A549 (cell line): ENCODE measurements around the gene ACTR10. TPM values are rescaled to one million over a fixed set of nuclear protein-coding genes. Genes with fewer than 3 reads are reported as not detected.
A peak's percentile ranks its signal among the peaks of the same experiment; 100 is the strongest.

ENCODE experiments used
- ATAC-seq, 2 experiments: fragments of 200-7000 bp in 1 of 2; fragments of >200 bp in 1 of 2; cut with Nextera tagmentation in 1 of 2; cut with Tn5 transposase in 1 of 2; 3 replicates each; pipeline versions ENCODE4 v1.8.0 to v1.9.1; 2018 to 2020; ENCODE audit warnings: mild to moderate bottlenecking in 1 of 2, moderate library complexity in 1 of 2
- CTCF ChIA-PET: fragments of 300-600 bp; sonication (Branson Sonifier 250); formaldehyde crosslinking; extraction: SDS; loops from one replicate; lab custom pipeline; 2021; ENCODE audit warnings: antibody characterized with exemption, inconsistent platforms; lab: Yijun Ruan, JAX
- POLR2A ChIA-PET: fragments of 350-600 bp; formaldehyde crosslinking; extraction: SDS; loops from one replicate; lab custom pipeline; 2021; ENCODE audit warnings: antibody characterized with exemption, inconsistent platforms; lab: Yijun Ruan, JAX
- DNase-seq, 2 experiments: peaks; one replicate each; pipeline versions ENCODE4 v3.0.0 to v3.0.0-alpha.2; 2011 to 2016; ENCODE audit warnings: low read depth in 1 of 2, low spot score in 1 of 2
- FAIRE-seq: peaks from 2 replicates; lab custom pipeline; 2011; peaks lifted over from hg19 to GRCh38; lab: Jason Lieb, UNC
- H3K27ac ChIP-seq, 2 experiments: fragments of >200 bp; sonication (Bioruptor Twin); formaldehyde crosslinking; 3 replicates each; pipeline ENCODE4 v1.5.1; 2016 to 2017
- H3K4me1 ChIP-seq: fragments of >200 bp; sonication (Bioruptor Twin); formaldehyde crosslinking; 3 replicates; pipeline ENCODE4 v1.6.1; 2016
- H3K4me2 ChIP-seq: fragments of >200 bp; sonication (Bioruptor Twin); formaldehyde crosslinking; 3 replicates; pipeline ENCODE4 v1.6.1; 2016
- H3K4me3 ChIP-seq: fragments of >200 bp; sonication (Bioruptor Twin); formaldehyde crosslinking; 3 replicates; pipeline ENCODE4 v1.5.1; 2016
- H3K9me3 ChIP-seq: fragments of >200 bp; sonication (Bioruptor Twin); formaldehyde crosslinking; 3 replicates; pipeline ENCODE4 v1.6.1; 2016
- BHLHE40 ChIP-seq: IDR thresholded peaks from 2 replicates; pipeline ENCODE4 v1.6.1; 2012; ENCODE audit warnings: low read depth, low read length, inconsistent platforms
- CBX2 ChIP-seq: fragments of 200-600 bp; sonication (generic); IDR thresholded peaks from 2 replicates; pipeline ENCODE4 v1.6.1; 2016; ENCODE audit warnings: low read depth, mild to moderate bottlenecking, borderline replicate concordance
- CBX8 ChIP-seq: fragments of 200-600 bp; sonication (generic); IDR thresholded peaks from 2 replicates; pipeline ENCODE4 v1.6.1; 2016
- CEBPB ChIP-seq, 2 experiments: fragments of >200 bp in 1 of 2; sonication (Bioruptor Twin) in 1 of 2; formaldehyde crosslinking in 1 of 2; IDR thresholded peaks; 2 replicates each; pipeline ENCODE4 v1.6.1; 2012 to 2016
- CHD4 ChIP-seq: fragments of 200-600 bp; sonication (generic); IDR thresholded peaks from 2 replicates; pipeline ENCODE4 v1.6.1; 2016; ENCODE audit warnings: antibody characterized with exemption, mild to moderate bottlenecking, borderline replicate concordance
- EHMT2 ChIP-seq: fragments of 200-600 bp; sonication (generic); IDR thresholded peaks from 2 replicates; pipeline ENCODE4 v1.6.1; 2016; ENCODE audit warnings: antibody characterized with exemption, low read depth, mild to moderate bottlenecking, moderate library complexity
- ESRRA ChIP-seq: fragments of 150-350 bp; IDR thresholded peaks from 2 replicates; pipeline ENCODE4 v1.6.1; 2014; ENCODE audit warnings: mild to moderate bottlenecking, low read length, borderline replicate concordance
- HOXA7 ChIP-seq: fragments of 250-450 bp; sonication (Bioruptor Pico); IDR thresholded peaks from 2 replicates; pipeline ENCODE4 v1.5.0; 2020; ENCODE audit warnings: mild to moderate bottlenecking, moderate library complexity
- HOXB13 ChIP-seq: fragments of 250-450 bp; sonication (Bioruptor Pico); IDR thresholded peaks from 2 replicates; pipeline ENCODE4 v1.5.0; 2020; ENCODE audit warnings: low read depth, mild to moderate bottlenecking, moderate library complexity
- HOXB5 ChIP-seq: fragments of 250-450 bp; sonication (Bioruptor Pico); IDR thresholded peaks from 2 replicates; pipeline ENCODE4 v1.5.0; 2020; ENCODE audit warnings: mild to moderate bottlenecking, moderate library complexity
- JUN ChIP-seq, 2 experiments: fragments of >200 bp; sonication (Bioruptor Twin); formaldehyde crosslinking; IDR thresholded peaks; 2 replicates in 1 of 2; 3 replicates in 1 of 2; pipeline ENCODE4 v1.6.1; 2016 to 2017
- JUNB ChIP-seq: fragments of >200 bp; sonication (Bioruptor Twin); formaldehyde crosslinking; IDR thresholded peaks from 2 replicates; pipeline ENCODE4 v1.6.1; 2016
- KDM5A ChIP-seq: fragments of 200-600 bp; sonication (generic); IDR thresholded peaks from 2 replicates; pipeline ENCODE4 v1.6.1; 2016; ENCODE audit warnings: antibody characterized with exemption, mild to moderate bottlenecking
- MAX ChIP-seq: IDR thresholded peaks from 2 replicates; pipeline ENCODE4 v1.6.1; 2012
- MYC ChIP-seq: IDR thresholded peaks from 2 replicates; pipeline ENCODE4 v1.6.1; 2012; ENCODE audit warnings: mild to moderate bottlenecking, inconsistent platforms, low read length, improper control_type of control experiment, borderline replicate concordance
- NFE2L2 ChIP-seq: fragments of 150-350 bp; conservative IDR thresholded peaks from 2 replicates; pipeline ENCODE4 v1.6.1; 2014; ENCODE audit warnings: low read length
- PBX3 ChIP-seq: IDR thresholded peaks from 2 replicates; pipeline ENCODE4 v1.6.1; 2012
- PHF8 ChIP-seq: fragments of 200-600 bp; sonication (generic); IDR thresholded peaks from 2 replicates; pipeline ENCODE4 v1.6.1; 2016; ENCODE audit warnings: low read depth, mild to moderate bottlenecking, antibody characterized with exemption, moderate library complexity, borderline replicate concordance
- POLR2AphosphoS2 ChIP-seq: conservative IDR thresholded peaks from 2 replicates; pipeline ENCODE4 v1.6.1; 2012; ENCODE audit warnings: low read length, improper control_type of control experiment, inconsistent platforms
- RARB ChIP-seq: fragments of 250-450 bp; sonication (Bioruptor Pico); IDR thresholded peaks from 2 replicates; pipeline ENCODE4 v1.8.0; 2021; ENCODE audit warnings: mild to moderate bottlenecking, moderate library complexity
- REST ChIP-seq: fragments of 200-600 bp; sonication (generic); IDR thresholded peaks from 2 replicates; pipeline ENCODE4 v1.6.1; 2016; ENCODE audit warnings: antibody characterized with exemption, mild to moderate bottlenecking, moderate library complexity
- RNF2 ChIP-seq: fragments of 200-600 bp; sonication (generic); IDR thresholded peaks from 2 replicates; pipeline ENCODE4 v1.6.1; 2016; ENCODE audit warnings: low read depth, mild to moderate bottlenecking, antibody characterized with exemption, moderate library complexity, borderline replicate concordance
- SREBF2 ChIP-seq: fragments of 450-650 bp; IDR thresholded peaks from 2 replicates; pipeline ENCODE4 v1.6.1; 2014; ENCODE audit warnings: mild to moderate bottlenecking, moderate library complexity
- TFCP2L1 ChIP-seq: fragments of 250-450 bp; sonication (Bioruptor Pico); IDR thresholded peaks from 2 replicates; pipeline ENCODE4 v1.5.0; 2021; ENCODE audit warnings: mild to moderate bottlenecking
- ZFP36 ChIP-seq: fragments of 450-650 bp; IDR thresholded peaks from 2 replicates; pipeline ENCODE4 v1.6.1; 2014; ENCODE audit warnings: borderline replicate concordance; ENCODE audit not compliant: partially characterized antibody
- ZSCAN20 ChIP-seq: fragments of 250-450 bp; sonication (Bioruptor Pico); IDR thresholded peaks from 2 replicates; pipeline ENCODE4 v1.8.0; 2022; ENCODE audit warnings: mild to moderate bottlenecking, moderate library complexity
- WGBS: methylation state at CpG from one replicate; pipeline ENCODE4 v1.1.6; 2017; ENCODE audit errors: missing lambda C conversion rate; 5-methylcytosine and 5-hydroxymethylcytosine counted together
- polyA plus RNA-seq, 4 experiments: library from polyadenylated mRNA; depleted of rRNA in 3 of 4; stranded (reverse); fragments of >200 nt; fragmentation: RNase III in 1 of 4; extraction: RNeasy Plus Mini Kit Qiagen cat#74134 plus additional on column Dnase treatment in 1 of 4; gene quantifications; 2 replicates in 3 of 4; 3 replicates in 1 of 4; pipeline ENCODE4 v1.2.3, GENCODE V29; 2011 to 2017
- TF ChIP-seq, protein P1 (sequence below): IDR thresholded peaks from 2 replicates; pipeline ENCODE4 v1.6.1; 2012; ENCODE audit warnings: low read depth, borderline replicate concordance

The ACTR10 gene
- polyA plus RNA-seq, 2 of the 4 experiments (the other 2 are of a cell fraction), result 47.1 to 101 TPM

- 12% methylated on average over 23 of the region's 23 CpGs for WGBS
- POLR2A ChIA-PET, result interaction anchor here (1.9 kb wide), 1 partner anchor 58 kb away, joined by 15 read pairs; the partner anchor contains the start of gene ARID4A
- peak overlapping the region; percentile 45 to 59; a peak in 5 of 6 replicates for H3K27ac ChIP-seq
Observed at GRCh38 chr14:58239244-58240195, 39.6 kb downstream of the ACTR10 start.

DNA sequence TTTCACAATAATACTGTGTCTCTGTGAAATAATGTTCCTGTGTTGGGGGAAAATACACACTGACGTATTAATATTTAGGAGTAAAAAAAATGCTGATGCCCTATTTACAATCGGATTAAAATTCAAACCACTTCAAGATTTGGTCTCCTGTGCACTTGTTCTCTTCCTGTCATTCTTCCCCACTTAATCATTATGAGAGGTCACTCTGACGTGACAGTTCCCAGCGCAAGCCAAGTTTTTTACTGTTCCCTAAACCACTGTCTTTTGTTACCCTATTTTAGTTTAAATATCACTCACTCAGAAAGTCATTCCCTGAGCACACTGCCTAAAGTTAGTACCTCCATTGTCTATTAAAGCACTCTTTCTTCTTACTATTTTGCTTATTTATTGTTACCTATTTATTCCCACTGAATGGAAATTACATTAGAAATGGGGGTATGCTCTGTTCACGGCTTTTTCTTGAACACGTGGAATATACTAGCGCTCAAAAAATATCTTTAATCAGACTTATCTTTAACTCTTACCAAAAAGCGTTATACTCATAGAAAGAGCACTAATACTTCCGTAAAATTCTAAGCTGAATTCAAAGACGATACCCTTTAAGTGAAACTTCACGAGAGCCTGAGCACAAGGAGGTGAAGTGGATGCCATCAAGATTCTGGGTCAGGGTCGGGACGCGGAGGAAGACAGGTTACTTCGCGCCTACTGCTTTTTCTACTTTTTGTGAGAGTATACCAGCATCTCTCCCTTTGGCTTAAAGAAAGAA is 44.0 kb downstream of the ACTR10 start:
- FAIRE-seq (no peak), ATAC-seq (peak; percentile 62 to 66; a peak in 5 of 6 replicates), DNase-seq (peak; percentile 38 to 45)
- CTCF ChIA-PET, result interaction anchor here (0.6 to 1.3 kb wide), 5 partner anchors 9 to 137 kb away, joined by 3 to 4 read pairs (median 3); no protein-coding TSS in a partner anchor
- POLR2A ChIA-PET, result interaction anchor here (1.3 to 3.0 kb wide), 5 partner anchors 10 to 54 kb away, joined by 3 to 27 read pairs (median 12); partner anchors contain the start of genes ACTR10 and ARID4A
- no peaks in the 10 kb centered on the region for H3K9me3 ChIP-seq
- H3K27ac ChIP-seq, result peak overlapping the region; percentile 73 to 98
- 1% methylated on average over 16 of the region's 16 CpGs for WGBS
- peaks cover 27% of the 10 kb centered on the region for H3K4me1 ChIP-seq
- peak overlapping the region; percentile 76 for H3K4me2 ChIP-seq
- H3K4me3 ChIP-seq, result peak overlapping the region; percentile 60
- no peak for TF ChIP-seq ESRRA
- no peak for TF ChIP-seq ZSCAN20 (CRISPR knock-in tag)
- no peak for TF ChIP-seq SREBF2
- no peak for TF ChIP-seq JUNB
- no peak for TF ChIP-seq BHLHE40
- TF ChIP-seq NFE2L2, result no peak
- TF ChIP-seq ZFP36, result no peak
- no peak for TF ChIP-seq PHF8
- TF ChIP-seq RARB (CRISPR knock-in tag), result peak; percentile 20; the same call in 1 of the 2 replicates
- TF ChIP-seq CBX2, result no peak
- TF ChIP-seq HOXB5 (CRISPR knock-in tag), result peak; percentile 37; the same call in 1 of the 2 replicates
- no peak for TF ChIP-seq REST
- TF ChIP-seq HOXB13 (CRISPR knock-in tag), result no peak
- TF ChIP-seq JUN (IDR thresholded peaks at IDR 0.05), result no peak
- TF ChIP-seq TFCP2L1, result no peak
- peak; percentile 58; the same call in 1 of the 2 replicates for TF ChIP-seq MAX
- no peak for TF ChIP-seq CHD4
- TF ChIP-seq MYC, result no peak

More at GRCh38 chr14:58239244-58240195, 39.6 kb downstream of the ACTR10 start:
- DNase-seq (peak; percentile 16 to 67), FAIRE-seq (no peak)
- H3K4me3 ChIP-seq, result peak overlapping the region; percentile 65
- no peak for TF ChIP-seq BHLHE40
- TF ChIP-seq CEBPB (IDR thresholded peaks at IDR 0.05), result peak; percentile 69 to 74
- TF ChIP-seq, protein P1, sequence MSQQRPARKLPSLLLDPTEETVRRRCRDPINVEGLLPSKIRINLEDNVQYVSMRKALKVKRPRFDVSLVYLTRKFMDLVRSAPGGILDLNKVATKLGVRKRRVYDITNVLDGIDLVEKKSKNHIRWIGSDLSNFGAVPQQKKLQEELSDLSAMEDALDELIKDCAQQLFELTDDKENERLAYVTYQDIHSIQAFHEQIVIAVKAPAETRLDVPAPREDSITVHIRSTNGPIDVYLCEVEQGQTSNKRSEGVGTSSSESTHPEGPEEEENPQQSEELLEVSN, result no peak
- TF ChIP-seq PBX3, result no peak
- no peak for TF ChIP-seq RNF2
- no peak for TF ChIP-seq POLR2AphosphoS2
- no peak for TF ChIP-seq HOXA7 (CRISPR knock-in tag)
- TF ChIP-seq SREBF2, result peak; percentile 69
- no peak for TF ChIP-seq CBX8
- no peak for TF ChIP-seq KDM5A
- no peak for TF ChIP-seq EHMT2
- TF ChIP-seq MAX, result 0 out of 2 replicates have a peak, but pooled peaks have one; percentile 37
- TF ChIP-seq ZSCAN20 (CRISPR knock-in tag), result no peak
- TF ChIP-seq, all 56 proteins: peak for 3
- Histone ChIP-seq H3K9me3 (no peaks in the 10 kb centered on the region), H3K4me2 (peak overlapping the region; percentile 57), H3K4me1 (peaks cover 11% of the 10 kb centered on the region)
- CTCF ChIA-PET, result no interaction called here
- ATAC-seq, result peak; percentile 28 to 61; a peak in 4 of 6 replicates
